Hypothalamus (tissue), 51 donors: Measurements from ENCODE around the gene MUTYH.
"Not testable (repeated sequence)": the region's sequence is repeated elsewhere in the genome, so short reads cannot be mapped to it uniquely, and the experiment has no call there.

ENCODE experiments used
- DNase-seq, 51 donors: peaks; one replicate each; lab custom pipeline; 2025; lab: John Stamatoyannopoulos, UW

Gene MUTYH

GRCh38 chr1:45325851-45326506 lies 14.3 kb downstream of the MUTYH start:
- DNase-seq: peak in 9 of 51 donors; percentile 5 to 30 (median 22)

GRCh38 chr1:45322486-45323040 lies 17.7 kb downstream of the MUTYH start:
- no peak for DNase-seq

- no peak for DNase-seq
These were observed 18.8 kb downstream of the MUTYH start for GRCh38 chr1:45321444-45321843.

GRCh38 chr1:45319761-45320160 lies 20.5 kb downstream of the MUTYH start:
- no peak for DNase-seq

GRCh38 chr1:45317166-45317565 lies 23.1 kb downstream of the MUTYH start:
- DNase-seq: no peak

- DNase-seq: no peak
These were observed 26.0 kb downstream of the MUTYH start for GRCh38 chr1:45314266-45314665.

GRCh38 chr1:45306905-45307304 lies 33.3 kb downstream of the MUTYH start:
- DNase-seq: no peak

- no peak for DNase-seq
These were observed 33.9 kb downstream of the MUTYH start for GRCh38 chr1:45306319-45306718.

- DNase-seq: no peak
These were observed 35.0 kb downstream of the MUTYH start for GRCh38 chr1:45305231-45305630.

GRCh38 chr1:45304311-45305081 lies 35.7 kb downstream of the MUTYH start:
- peak in 5 of 51 donors; percentile 7 to 59 (median 43) for DNase-seq

GRCh38 chr1:45303520-45304310 lies 36.5 kb downstream of the MUTYH start:
- peak; percentile 57 to 99 (median 96) for DNase-seq

GRCh38 chr1:45302505-45303150 lies 37.6 kb downstream of the MUTYH start:
- DNase-seq: no peak

GRCh38 chr1:45300669-45300997 lies 39.6 kb downstream of the MUTYH start:
- DNase-seq: no peak

GRCh38 chr1:45299981-45300668 lies 40.1 kb downstream of the MUTYH start:
- peak in 25 of 51 donors; percentile 2 to 68 (median 29) for DNase-seq

- no peak for DNase-seq
These were observed 40.9 kb downstream of the MUTYH start for GRCh38 chr1:45299296-45299695.

- DNase-seq: peak in 20 of 51 donors; percentile 2 to 62 (median 16)
These were observed 42.4 kb downstream of the MUTYH start for GRCh38 chr1:45297666-45298356.

- DNase-seq: no peak
These were observed 48.5 kb downstream of the MUTYH start for GRCh38 chr1:45291716-45292115.

- not testable (repeated sequence) for DNase-seq
These were observed 49.2 kb downstream of the MUTYH start for GRCh38 chr1:45291002-45291401.

GRCh38 chr1:45286521-45286920 lies 53.7 kb downstream of the MUTYH start:
- DNase-seq: not testable (repeated sequence)
